Kidney (tissue), 14 donors: ENCODE data around the gene DQX1. TPM values are rescaled to one million over a fixed set of nuclear protein-coding genes. Genes with fewer than 3 reads are reported as not detected.

Source experiments
- DNase-seq, 5 donors: peaks; one replicate each; pipeline ENCODE4 v3.0.0-alpha.2; 2013 to 2020
- FAIRE-seq: peaks from 2 replicates; lab custom pipeline; 2012; peaks lifted over from hg19 to GRCh38; lab: Jason Lieb, UNC
- H3K27ac ChIP-seq, 2 donors: one replicate each; pipeline ENCODE4 v1.7.0; 2013; ENCODE audit warnings: low read depth in 2 of 2, low read length in 2 of 2, inconsistent platforms in 1 of 2
- H3K27me3 ChIP-seq: one replicate; pipeline ENCODE4 v1.7.1; 2013; ENCODE audit warnings: low read length, inconsistent platforms; ENCODE audit not compliant: control insufficient read depth, insufficient read depth
- H3K36me3 ChIP-seq, 3 donors: one replicate each; pipeline versions ENCODE4 v1.7.0 to v1.7.1; 2013; ENCODE audit warnings: low read length in 3 of 3, control low read depth in 1 of 3, inconsistent platforms in 1 of 3; ENCODE audit not compliant: insufficient read depth in 3 of 3, control insufficient read depth in 2 of 3
- H3K4me1 ChIP-seq, 3 donors: one replicate each; pipeline versions ENCODE4 v1.7.0 to v1.7.1; 2013; ENCODE audit warnings: low read length in 3 of 3, inconsistent platforms in 1 of 3, low read depth in 1 of 3; ENCODE audit not compliant: control insufficient read depth in 2 of 3, insufficient read depth in 2 of 3
- H3K4me3 ChIP-seq, 3 donors: one replicate each; pipeline versions ENCODE4 v1.7.0 to v1.8.1; 2013; ENCODE audit warnings: low read length in 3 of 3, control low read depth in 1 of 3, inconsistent platforms in 1 of 3
- H3K9ac ChIP-seq, 3 donors: one replicate each; pipeline versions ENCODE4 v1.7.0 to v1.7.1; 2013; ENCODE audit warnings: low read length in 3 of 3, control low read depth in 1 of 3, inconsistent platforms in 1 of 3
- H3K9me3 ChIP-seq, 3 donors: one replicate each; pipeline versions ENCODE4 v1.7.0 to v1.7.1; 2013; ENCODE audit warnings: low read length in 3 of 3, control low read depth in 1 of 3, inconsistent platforms in 1 of 3; ENCODE audit not compliant: control insufficient read depth in 2 of 3, insufficient read depth in 1 of 3
- CTCF ChIP-seq: IDR thresholded peaks from 3 replicates; pipeline ENCODE4 v1.5.1; 2012; ENCODE audit warnings: mild to moderate bottlenecking, moderate library complexity, borderline replicate concordance; ENCODE audit not compliant: insufficient read depth; ENCODE audit errors: extremely low read depth
- intact Hi-C: fragments of 100-400 bp; cut with DNase I; formaldehyde crosslinking; loops from one replicate; pipeline ENCODE4 v1.11.1; 2022
- polyA plus RNA-seq: library from polyadenylated mRNA; stranded (reverse); fragments of 350-450 nt; fragmentation: Illumina TruSeq; extraction: RNeasy Lipid Tissue Mini Kit (QIAGEN cat#74804); gene quantifications from one replicate; pipeline ENCODE4 v1.2.3, GENCODE V29; 2014; ENCODE audit warnings: low read depth, low replicate concordance; ENCODE audit not compliant: insufficient read depth
- total RNA-seq: library from RNA; stranded (reverse); fragmentation: NEBNext Ultra II Directional; extraction: Animal tissue kit (Norgen Biotek cat#: 25700); gene quantifications from one replicate; pipeline ENCODE4 v1.2.1, GENCODE V29; 2021
- donor health status: control.
- donor health status: control.
- donor health status: control.
- donor health status: control.
- donor health status: control.
- donor health status: DM: yes; HTN: yes; CAD: no.
- donor health status: Normal renal cell carcinoma (clear cell type).

Gene DQX1
- total and polyA plus RNA-seq, 2 donors from 2014 or later = not detected

- no peak for TF ChIP-seq CTCF
- Histone ChIP-seq H3K9ac (peak overlapping the region in 2 of 3 donors; percentile 16 to 69), H3K36me3 (no peaks in the 10 kb centered on the region), H3K9me3 (no peaks in the 10 kb centered on the region), H3K4me1 (peaks cover 0 to 7% (median 0%) of the 10 kb centered on the region in 3 donors), H3K27me3 (no peaks in the 10 kb centered on the region), H3K27ac (no peak overlapping the region), H3K4me3 (peak overlapping the region; percentile 45 to 84 (median 80))
- no peak for FAIRE-seq
- intact Hi-C loops = no loop called here
- peak in 4 of 5 donors; percentile 32 to 86 (median 64) for DNase-seq
Measured at GRCh38 chr2:74552914-74553811, 27.1 kb upstream of the DQX1 start.

DNA sequence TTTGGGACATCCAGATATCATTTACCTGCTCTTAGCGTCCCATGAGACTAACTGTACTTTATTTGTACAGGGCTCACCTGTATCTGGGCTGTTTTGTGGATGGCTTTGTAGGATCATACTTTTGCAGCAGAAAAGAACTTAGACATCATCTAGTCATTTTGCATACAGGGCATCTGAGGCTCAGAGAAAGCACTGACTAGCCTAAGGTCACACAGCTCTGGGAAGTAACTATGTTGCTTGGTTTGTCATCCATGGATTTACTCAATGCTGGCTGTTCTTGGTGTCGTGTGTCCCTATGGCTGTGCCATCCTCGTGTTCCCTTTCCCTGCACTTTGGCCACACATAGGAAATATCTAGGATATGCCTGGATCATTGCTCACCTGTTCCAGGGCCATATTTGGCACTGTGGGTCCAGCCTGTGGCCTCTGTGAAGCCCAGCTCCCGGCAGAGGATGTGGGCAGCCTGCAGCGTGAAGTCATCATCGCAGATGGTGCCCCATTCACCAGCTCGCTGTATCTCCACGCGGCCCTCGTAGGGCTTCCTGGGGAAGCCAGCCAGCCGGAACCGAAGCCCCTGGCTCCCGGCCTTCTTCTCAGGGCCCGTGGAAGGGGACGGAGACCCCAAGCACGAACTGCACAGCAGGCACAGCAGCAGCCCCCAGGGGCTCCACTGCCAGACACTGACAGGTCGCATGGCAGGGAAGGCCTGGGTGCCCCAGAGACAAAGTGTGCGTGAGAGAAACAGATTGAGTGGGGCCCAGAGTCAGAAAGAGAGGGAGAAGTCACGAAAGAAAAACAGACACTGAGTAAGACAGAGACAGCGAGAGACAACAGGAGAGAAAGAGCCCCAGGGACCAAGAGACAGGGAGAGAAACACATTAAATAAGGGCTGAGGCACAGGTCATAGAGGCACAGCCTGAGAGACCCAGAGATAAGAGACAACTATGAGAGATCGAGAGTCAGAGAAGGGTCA is 26.2 kb upstream of the DQX1 start:
- peaks cover 0 to 7% (median 0%) of the 10 kb centered on the region in 3 donors for H3K4me1 ChIP-seq
- H3K27ac ChIP-seq = no peak overlapping the region
- no peaks in the 10 kb centered on the region for H3K27me3 ChIP-seq
- FAIRE-seq = no peak
- no peak overlapping the region for H3K9ac ChIP-seq
- DNase-seq = no peak
- H3K9me3 ChIP-seq = no peaks in the 10 kb centered on the region
- H3K36me3 ChIP-seq = no peaks in the 10 kb centered on the region
- H3K4me3 ChIP-seq = peak overlapping the region in 1 of 3 donors; percentile 84
- intact Hi-C loops = no loop called here
- TF ChIP-seq CTCF = no peak

DNA sequence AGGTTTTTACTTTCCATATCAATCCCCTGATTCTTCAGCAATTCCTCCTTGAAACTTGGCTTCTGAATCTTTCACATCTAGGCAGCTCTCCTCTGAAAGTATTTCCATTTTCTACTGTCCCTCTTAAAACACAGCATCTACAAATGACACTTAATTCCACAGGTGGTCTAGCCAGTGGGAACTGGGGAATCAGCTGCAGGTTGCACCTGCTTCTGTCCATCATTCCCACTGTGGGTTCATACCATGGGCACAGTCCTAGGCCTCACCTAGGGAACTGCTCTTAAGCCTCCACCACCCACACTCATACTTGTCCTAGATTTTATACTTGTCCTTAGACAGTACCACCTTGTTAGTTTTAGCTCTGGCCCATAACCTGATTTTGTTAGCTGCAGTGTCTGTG is 25.5 kb upstream of the DQX1 start:
- H3K27me3 ChIP-seq = no peaks in the 10 kb centered on the region
- FAIRE-seq = no peak
- TF ChIP-seq CTCF = no peak
- H3K9ac ChIP-seq = no peak overlapping the region
- intact Hi-C loops = no loop called here
- no peak overlapping the region for H3K27ac ChIP-seq
- no peak overlapping the region for H3K4me3 ChIP-seq
- no peaks in the 10 kb centered on the region for H3K36me3 ChIP-seq
- no peak for DNase-seq
- H3K4me1 ChIP-seq = peaks cover 0 to 7% (median 0%) of the 10 kb centered on the region in 3 donors
- no peaks in the 10 kb centered on the region for H3K9me3 ChIP-seq
